AG04450 (cell line): Measurements from ENCODE around the gene RASA3. TPM values are rescaled to one million over a fixed set of nuclear protein-coding genes. Genes with fewer than 3 reads are reported as not detected.

ENCODE experiments used
- CTCF ChIA-PET: fragments of 300-600, 350-600 bp; formaldehyde crosslinking; extraction: SDS; loops from one replicate; lab custom pipeline; 2022; ENCODE audit warnings: antibody characterized with exemption, inconsistent platforms; lab: Charles Lee
- POLR2A ChIA-PET: fragments of 350-600 bp; formaldehyde crosslinking; extraction: SDS; loops from one replicate; lab custom pipeline; 2021; ENCODE audit warnings: antibody characterized with exemption, inconsistent platforms; lab: Yijun Ruan, JAX
- DNase-seq: peaks from one replicate; pipeline ENCODE4 v3.0.0-alpha.2; 2011; ENCODE audit warnings: low read depth, low spot score
- H3K27ac ChIP-seq: one replicate; pipeline ENCODE4 v1.5.1; 2012; ENCODE audit warnings: low read depth, low read length, control low read depth
- H3K27me3 ChIP-seq: one replicate; pipeline ENCODE4 v1.6.0; 2012; ENCODE audit warnings: low read length; ENCODE audit not compliant: control insufficient read depth, insufficient read depth
- H3K4me3 ChIP-seq: 2 replicates; pipeline ENCODE4 v1.5.1; 2011; ENCODE audit warnings: mild to moderate bottlenecking, low read depth, low read length, control low read depth
- H3K9me3 ChIP-seq: 2 replicates; pipeline ENCODE4 v1.5.1; 2012; ENCODE audit warnings: low read length; ENCODE audit not compliant: control insufficient read depth, insufficient read depth
- CTCF ChIP-seq: IDR thresholded peaks from 2 replicates; pipeline ENCODE4 v1.5.1; 2011; ENCODE audit warnings: low read depth, low read length, control low read depth, inconsistent platforms
- polyA plus RNA-seq: library from polyadenylated mRNA; depleted of rRNA; stranded (reverse); fragments of >200 nt; gene quantifications from 2 replicates; pipeline ENCODE4 v1.2.3, GENCODE V29; 2011

Gene RASA3
- polyA plus RNA-seq, 1 experiment: 25.2 TPM

- ChIA-PET CTCF (no interaction called here), POLR2A (interaction anchor here (1.2 to 2.7 kb wide), 3 partner anchors 12 to 65 kb away, joined by 3 to 13 read pairs (median 11); no protein-coding TSS in a partner anchor)
- no peak for TF ChIP-seq CTCF
- Histone ChIP-seq H3K9me3 (peaks cover 5% of the 10 kb centered on the region; the same call in 1 of the 2 replicates), H3K4me3 (peak overlapping the region; percentile 93), H3K27me3 (no peaks in the 10 kb centered on the region), H3K27ac (peak overlapping the region; percentile 96)
- no peak for DNase-seq
Observed at GRCh38 chr13:114130131-114130836, 2.1 kb downstream of the RASA3 start.

- no peaks in the 10 kb centered on the region for H3K27me3 ChIP-seq
- ChIA-PET CTCF (no interaction called here), POLR2A (interaction anchor here (2.7 kb wide), 1 partner anchor 11 kb away, joined by 11 read pairs; no protein-coding TSS in a partner anchor)
- peak overlapping the region; percentile 93 for H3K4me3 ChIP-seq
- no peak for DNase-seq
- H3K9me3 ChIP-seq: peaks cover 7% of the 10 kb centered on the region; the same call in 1 of the 2 replicates
- TF ChIP-seq CTCF: no peak
- H3K27ac ChIP-seq: peak overlapping the region; percentile 96
Observed at GRCh38 chr13:114129649-114130062, 2.8 kb downstream of the RASA3 start.

- TF ChIP-seq CTCF: no peak
- H3K27me3 ChIP-seq: no peaks in the 10 kb centered on the region
- CTCF ChIA-PET: no interaction called here
- H3K4me3 ChIP-seq: peak overlapping the region; percentile 93
- POLR2A ChIA-PET: interaction anchor here (1.2 to 2.7 kb wide), 2 partner anchors 10 to 17 kb away, joined by 4 to 11 read pairs; no protein-coding TSS in a partner anchor
- H3K27ac ChIP-seq: peak overlapping the region; percentile 96
- H3K9me3 ChIP-seq: peaks cover 11% of the 10 kb centered on the region; the same call in 1 of the 2 replicates
- peak; percentile 68 for DNase-seq
Observed at GRCh38 chr13:114128624-114129522, 3.5 kb downstream of the RASA3 start.

GRCh38 chr13:114128348-114128623 lies 4.1 kb downstream of the RASA3 start:
- no peak for TF ChIP-seq CTCF
- H3K27me3 ChIP-seq: no peaks in the 10 kb centered on the region
- POLR2A ChIA-PET: interaction anchor here (1.2 kb wide), 1 partner anchor 17 kb away, joined by 4 read pairs; no protein-coding TSS in a partner anchor
- CTCF ChIA-PET: no interaction called here
- no peak for DNase-seq
- peak overlapping the region; percentile 96 for H3K27ac ChIP-seq
- H3K9me3 ChIP-seq: peaks cover 11% of the 10 kb centered on the region; the same call in 1 of the 2 replicates
- peak overlapping the region; percentile 93 for H3K4me3 ChIP-seq
